ENCODE results near the gene CA6. TPM values are rescaled to one million over a fixed set of nuclear protein-coding genes. Genes with fewer than 3 reads are reported as not detected.

CA6 gene
- total RNA-seq, 1 experiment from 2014 or later, result not detected

DNA sequence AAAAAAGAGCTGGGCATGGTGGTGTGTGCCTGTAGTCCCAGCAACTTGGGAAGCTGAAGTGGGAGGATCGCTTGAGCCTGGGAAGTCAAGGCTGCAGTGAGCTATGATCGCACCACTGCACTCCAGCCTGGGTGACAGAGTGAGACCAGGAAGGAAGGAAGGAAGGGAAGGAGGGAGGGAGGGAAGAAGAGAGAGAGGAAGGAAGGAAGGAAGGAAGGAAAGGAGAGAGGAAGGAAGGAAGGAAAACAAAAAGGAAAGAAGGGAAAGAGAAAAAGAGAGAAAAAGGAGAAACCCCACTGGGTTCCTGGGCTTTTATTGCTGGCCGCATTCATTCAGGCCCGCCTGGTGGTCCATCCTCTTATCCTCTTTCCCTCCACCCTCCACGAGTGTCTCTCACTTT lies 70.8 kb downstream of the CA6 start:
- ChIA-PET POLR2A (no interaction called here), CTCF (no interaction called here)
- in situ Hi-C loops (cut with HindIII; ENCODE audit: low pct_unique_long_range_greater_than_20kb, low sequenced_read_pairs), result no loop called here

GRCh38 chr1:9018333-9018732 lies 72.7 kb downstream of the CA6 start:
- intact Hi-C loops (cut with micrococcal nuclease; ENCODE audit: unreplicated experiment) (no loop called here), in situ Hi-C loops (cut with HindIII; ENCODE audit: low pct_unique_long_range_greater_than_20kb, low sequenced_read_pairs) (no loop called here)
- no peak overlapping the region for H3K27ac ChIP-seq (ENCODE audit: low read length)
- BruUV-seq (replicated peaks), result no TSS peak
- CTCF ChIA-PET, result no interaction called here
- ATAC-seq, result no peak
- DNase-seq (ENCODE audit: low read depth, low spot score), result no peak
- no peaks in the 10 kb centered on the region for H3K9me3 ChIP-seq (ENCODE audit: control insufficient read depth, insufficient read depth, low read depth, low read length)
- no peaks in the 10 kb centered on the region for H3K36me3 ChIP-seq (ENCODE audit: control insufficient read depth, insufficient read depth, low read length)
- H3K4me1 ChIP-seq (ENCODE audit: control insufficient read depth, insufficient read depth, low read length), result no peaks in the 10 kb centered on the region
- TF ChIP-seq POLR2AphosphoS5 (IDR thresholded peaks at IDR 0.05; ENCODE audit: low read depth, low read length) (no peak), SIN3A (IDR thresholded peaks at IDR 0.05; ENCODE audit: borderline replicate concordance, insufficient read depth, low read depth, low read length) (no peak), TCF7L2 (IDR thresholded peaks at IDR 0.05; ENCODE audit: low read depth, low read length) (no peak), REST (IDR thresholded peaks at IDR 0.05; ENCODE audit: insufficient read depth in 1 of 2, low read depth in 2 of 2, low read length in 1 of 2) (no peak)
- TF ChIP-seq, protein P1, sequence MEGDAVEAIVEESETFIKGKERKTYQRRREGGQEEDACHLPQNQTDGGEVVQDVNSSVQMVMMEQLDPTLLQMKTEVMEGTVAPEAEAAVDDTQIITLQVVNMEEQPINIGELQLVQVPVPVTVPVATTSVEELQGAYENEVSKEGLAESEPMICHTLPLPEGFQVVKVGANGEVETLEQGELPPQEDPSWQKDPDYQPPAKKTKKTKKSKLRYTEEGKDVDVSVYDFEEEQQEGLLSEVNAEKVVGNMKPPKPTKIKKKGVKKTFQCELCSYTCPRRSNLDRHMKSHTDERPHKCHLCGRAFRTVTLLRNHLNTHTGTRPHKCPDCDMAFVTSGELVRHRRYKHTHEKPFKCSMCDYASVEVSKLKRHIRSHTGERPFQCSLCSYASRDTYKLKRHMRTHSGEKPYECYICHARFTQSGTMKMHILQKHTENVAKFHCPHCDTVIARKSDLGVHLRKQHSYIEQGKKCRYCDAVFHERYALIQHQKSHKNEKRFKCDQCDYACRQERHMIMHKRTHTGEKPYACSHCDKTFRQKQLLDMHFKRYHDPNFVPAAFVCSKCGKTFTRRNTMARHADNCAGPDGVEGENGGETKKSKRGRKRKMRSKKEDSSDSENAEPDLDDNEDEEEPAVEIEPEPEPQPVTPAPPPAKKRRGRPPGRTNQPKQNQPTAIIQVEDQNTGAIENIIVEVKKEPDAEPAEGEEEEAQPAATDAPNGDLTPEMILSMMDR (IDR thresholded peaks at IDR 0.05), result no peak
- POLR2A ChIA-PET, result no interaction called here
- no peak overlapping the region for H3K4me3 ChIP-seq (ENCODE audit: low read depth in 2 of 2, low read length in 2 of 2)
- no peaks in the 10 kb centered on the region for H3K27me3 ChIP-seq (ENCODE audit: control insufficient read depth, insufficient read depth, low read length)

More for the DNA sequence above, 70.8 kb downstream of the CA6 start:
- no peaks in the 10 kb centered on the region for H3K27me3 ChIP-seq (ENCODE audit: control insufficient read depth, insufficient read depth, low read length)
- H3K9me3 ChIP-seq (ENCODE audit: control insufficient read depth, insufficient read depth, low read depth, low read length), result no peaks in the 10 kb centered on the region
- H3K36me3 ChIP-seq (ENCODE audit: control insufficient read depth, insufficient read depth, low read length), result no peaks in the 10 kb centered on the region
- intact Hi-C loops (cut with micrococcal nuclease; ENCODE audit: unreplicated experiment), result no loop called here
- BruUV-seq (replicated peaks), result no TSS peak
- H3K4me3 ChIP-seq (ENCODE audit: low read depth in 2 of 2, low read length in 2 of 2), result no peak overlapping the region
- ATAC-seq (no peak), DNase-seq (ENCODE audit: low read depth, low spot score) (no peak)
- TF ChIP-seq REST (IDR thresholded peaks at IDR 0.05; ENCODE audit: insufficient read depth in 1 of 2, low read depth in 2 of 2, low read length in 1 of 2) (no peak), TCF7L2 (IDR thresholded peaks at IDR 0.05; ENCODE audit: low read depth, low read length) (no peak), POLR2AphosphoS5 (IDR thresholded peaks at IDR 0.05; ENCODE audit: low read depth, low read length) (no peak), SIN3A (IDR thresholded peaks at IDR 0.05; ENCODE audit: borderline replicate concordance, insufficient read depth, low read depth, low read length) (no peak)
- TF ChIP-seq, protein P1 (IDR thresholded peaks at IDR 0.05), result no peak
- no peaks in the 10 kb centered on the region for H3K4me1 ChIP-seq (ENCODE audit: control insufficient read depth, insufficient read depth, low read length)
- no peak overlapping the region for H3K27ac ChIP-seq (ENCODE audit: low read length)
